GM19099 (cell line): ENCODE measurements around the gene SDR9C7.

ENCODE experiments used
- POLR2A ChIP-seq: IDR thresholded peaks from 3 replicates; pipeline ENCODE4 v1.6.1; 2011; ENCODE audit warnings: low read depth; ENCODE audit not compliant: insufficient read length; ENCODE audit errors: extremely low read depth

Gene SDR9C7

DNA sequence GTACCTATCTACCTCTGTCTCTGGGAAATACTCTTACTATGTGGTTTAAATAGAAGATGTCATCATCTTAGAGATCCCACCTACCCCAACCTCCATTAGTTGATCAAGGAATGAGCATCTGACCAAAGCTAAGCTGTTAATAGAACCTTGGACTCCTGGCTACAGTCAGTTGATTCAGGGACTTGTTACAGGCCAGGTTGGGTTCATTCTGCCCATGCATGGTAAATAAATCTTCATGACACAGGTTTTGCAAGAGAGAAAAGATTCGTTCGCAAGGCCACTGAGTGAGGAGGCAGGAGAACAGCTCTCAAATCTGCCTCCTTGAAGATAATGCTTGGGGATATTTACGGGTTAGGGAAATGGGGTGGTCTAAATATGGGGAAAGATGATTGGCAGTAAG lies 19.5 kb downstream of the SDR9C7 start:
- TF ChIP-seq POLR2A, result no peak

DNA sequence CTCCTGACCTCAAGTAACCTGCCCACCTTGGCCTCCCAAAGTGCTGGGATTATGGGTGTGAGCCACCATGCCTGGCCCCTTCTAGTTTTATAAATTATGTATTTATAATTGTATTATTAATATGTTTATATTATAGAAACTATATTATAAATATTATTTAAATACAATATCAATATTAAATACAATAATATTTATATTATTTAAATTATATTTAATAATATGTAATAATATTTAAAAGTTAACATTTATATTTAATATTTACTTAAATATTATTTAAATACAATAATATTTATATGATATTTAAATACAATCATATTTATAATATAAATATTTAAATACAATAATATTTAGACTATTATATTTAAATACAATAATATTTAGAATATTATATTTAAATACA lies 20.0 kb downstream of the SDR9C7 start:
- no peak for TF ChIP-seq POLR2A

DNA sequence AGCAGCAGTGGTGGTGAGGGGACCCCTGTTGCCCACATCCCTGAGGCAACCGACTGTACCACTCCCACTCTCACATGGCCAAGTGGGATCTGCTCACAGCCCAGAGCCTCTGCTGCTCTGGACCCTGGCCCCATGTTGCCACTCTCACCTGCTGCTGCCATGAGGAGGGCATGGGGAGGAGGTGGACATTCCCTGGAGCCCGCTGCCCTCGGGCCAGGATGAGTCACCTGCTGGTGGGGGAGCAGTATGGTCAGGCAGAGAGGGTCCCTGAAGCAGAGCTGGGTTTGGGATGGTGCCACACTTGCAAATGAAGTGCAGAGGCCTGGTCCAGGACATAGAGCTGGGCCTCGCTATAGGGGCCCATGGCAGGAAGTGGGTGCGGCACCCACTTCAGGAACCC lies 26.1 kb downstream of the SDR9C7 start:
- no peak for TF ChIP-seq POLR2A

DNA sequence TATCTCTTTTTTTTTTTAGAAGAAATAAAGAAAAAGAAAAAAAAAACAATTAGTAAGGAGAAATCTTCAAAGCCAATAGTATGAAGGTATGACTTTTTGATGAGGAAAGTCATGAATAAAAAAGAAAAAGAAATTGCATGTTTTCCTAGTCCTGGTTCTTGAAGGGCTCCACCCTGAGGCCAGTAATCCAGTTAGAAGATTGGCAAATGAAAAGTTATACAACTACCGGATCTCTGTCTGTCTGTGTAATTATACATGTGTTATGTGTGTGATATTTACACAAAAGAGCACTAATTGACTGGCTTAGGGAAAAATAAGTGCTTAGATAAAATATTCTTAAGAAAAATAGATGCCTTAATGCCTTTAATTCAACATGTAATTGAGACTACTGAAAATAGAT lies 28.4 kb downstream of the SDR9C7 start:
- TF ChIP-seq POLR2A, result no peak

DNA sequence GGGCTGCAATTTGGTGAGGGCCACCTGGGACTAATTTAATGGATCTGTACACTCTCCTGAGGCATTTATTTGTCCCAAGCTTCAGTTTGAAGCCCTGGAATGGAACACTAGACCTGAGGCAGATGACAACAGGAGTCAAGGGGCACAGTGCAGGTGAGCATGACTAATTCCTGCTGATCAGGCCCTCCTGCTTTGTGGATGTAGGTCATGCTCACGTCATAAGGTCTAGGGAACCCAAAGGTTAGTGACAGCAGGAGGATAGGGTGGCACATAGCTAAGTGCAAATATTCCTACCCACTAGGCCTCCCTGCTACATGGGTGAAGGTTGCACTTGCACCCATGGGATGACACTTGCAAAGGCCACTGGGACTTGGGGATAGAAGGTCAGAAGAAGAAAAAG lies 30.8 kb downstream of the SDR9C7 start:
- no peak for TF ChIP-seq POLR2A

DNA sequence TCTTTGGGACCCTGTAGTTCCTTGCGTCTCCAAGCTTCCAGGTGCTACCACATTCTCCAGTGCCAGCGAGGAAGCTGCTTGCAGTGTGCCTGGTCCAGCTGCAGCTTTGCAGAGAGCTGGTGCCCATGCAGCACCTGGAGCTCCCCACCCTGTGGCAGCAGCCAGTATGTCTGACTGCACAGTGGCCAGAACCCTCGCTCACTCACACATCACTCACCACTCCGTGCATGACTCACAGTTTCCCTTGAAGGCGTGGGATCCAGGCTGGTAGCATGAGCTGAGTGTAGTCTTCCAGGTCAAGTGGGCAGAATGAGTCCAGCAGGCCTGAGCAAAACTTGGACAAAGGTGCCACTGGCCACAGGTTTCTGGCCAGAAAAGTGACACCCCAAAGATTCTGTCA lies 33.6 kb downstream of the SDR9C7 start:
- no peak for TF ChIP-seq POLR2A

DNA sequence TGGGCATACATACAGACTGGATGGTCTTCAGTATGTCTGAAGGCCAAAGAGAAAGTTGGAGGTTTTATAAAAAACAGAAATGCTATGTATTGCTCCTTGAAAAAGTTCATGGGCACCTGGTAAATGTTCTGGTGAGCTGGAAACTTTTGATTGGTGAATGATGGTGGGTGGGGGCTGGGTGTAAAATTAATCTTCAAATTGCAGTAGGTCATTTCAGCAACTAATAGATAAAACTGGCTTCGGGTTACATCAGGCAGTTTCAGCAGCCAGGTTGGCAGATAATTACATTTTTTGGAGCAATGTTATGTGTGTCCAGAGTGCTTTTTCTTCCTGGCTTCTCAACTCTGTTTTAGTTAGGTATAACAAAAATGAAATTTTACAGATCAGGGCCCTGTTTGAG lies 35.3 kb downstream of the SDR9C7 start:
- TF ChIP-seq POLR2A, result no peak

DNA sequence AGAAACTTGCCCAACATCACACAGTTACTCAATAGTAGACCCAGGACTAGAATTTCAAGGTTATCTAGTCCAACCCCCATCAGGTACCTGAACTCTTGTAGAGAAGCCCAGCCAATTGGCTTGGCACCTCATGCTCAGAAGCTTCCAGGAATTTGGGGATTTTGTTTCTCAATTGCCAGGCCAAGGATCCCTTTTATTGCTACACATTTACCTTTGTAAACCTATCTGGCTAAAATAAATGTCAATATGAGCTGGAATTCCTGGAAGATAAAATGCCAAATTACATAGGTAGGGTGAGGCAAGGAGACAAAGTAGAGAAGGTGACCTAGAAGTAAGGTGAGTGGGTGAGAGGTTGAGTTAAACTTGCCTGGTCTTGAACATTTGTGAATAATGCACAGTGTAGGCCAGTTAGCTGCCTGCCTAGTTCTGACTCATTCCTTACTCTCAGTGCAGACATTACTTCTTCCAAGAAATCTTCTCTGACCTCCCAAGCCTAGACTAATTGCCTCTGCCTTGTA lies 36.3 kb downstream of the SDR9C7 start:
- TF ChIP-seq POLR2A, result no peak

DNA sequence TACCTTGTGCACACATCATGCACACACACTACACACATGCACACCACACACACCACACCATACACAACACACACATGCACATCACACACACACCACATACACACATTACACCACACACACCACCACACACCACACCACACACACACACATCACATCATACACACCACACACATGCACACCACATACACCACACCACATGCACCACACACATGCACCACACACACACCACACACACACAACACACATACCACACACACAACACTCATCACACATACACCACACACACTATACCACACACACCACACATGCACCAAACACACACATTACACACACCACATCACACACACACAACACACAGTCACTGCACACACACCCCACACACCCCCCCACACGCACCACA lies 38.1 kb downstream of the SDR9C7 start:
- TF ChIP-seq POLR2A, result no peak

DNA sequence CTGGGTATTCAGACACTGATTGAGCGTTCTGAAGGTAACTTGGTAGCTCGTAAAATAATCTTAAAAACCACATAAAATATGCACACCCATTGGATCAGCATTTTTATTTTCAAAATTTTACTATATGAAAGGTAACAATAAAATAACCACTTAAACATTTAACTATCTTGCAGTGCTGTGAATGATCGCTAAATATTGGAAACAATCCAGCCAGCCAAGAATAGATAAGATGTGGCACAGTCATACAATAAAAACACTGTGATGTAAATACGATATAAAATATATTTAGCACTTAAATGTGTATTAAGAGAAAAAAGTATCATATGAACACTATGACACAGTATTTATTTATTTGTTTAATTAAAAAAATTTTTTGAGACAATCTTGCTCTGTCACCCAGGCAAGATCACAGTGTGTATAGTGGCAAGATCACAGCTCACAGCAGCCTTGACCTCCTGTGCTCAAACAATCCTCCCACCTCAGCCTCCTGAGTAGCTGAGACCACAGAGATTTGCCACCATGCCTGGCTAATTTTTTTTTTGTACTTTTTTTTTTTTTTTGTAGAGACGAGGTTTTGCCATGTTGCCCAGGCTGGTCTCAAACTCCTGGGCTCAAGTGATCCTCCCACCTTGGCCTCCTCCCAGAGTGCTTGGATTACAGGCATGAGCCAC lies 39.4 kb downstream of the SDR9C7 start:
- TF ChIP-seq POLR2A, result no peak

DNA sequence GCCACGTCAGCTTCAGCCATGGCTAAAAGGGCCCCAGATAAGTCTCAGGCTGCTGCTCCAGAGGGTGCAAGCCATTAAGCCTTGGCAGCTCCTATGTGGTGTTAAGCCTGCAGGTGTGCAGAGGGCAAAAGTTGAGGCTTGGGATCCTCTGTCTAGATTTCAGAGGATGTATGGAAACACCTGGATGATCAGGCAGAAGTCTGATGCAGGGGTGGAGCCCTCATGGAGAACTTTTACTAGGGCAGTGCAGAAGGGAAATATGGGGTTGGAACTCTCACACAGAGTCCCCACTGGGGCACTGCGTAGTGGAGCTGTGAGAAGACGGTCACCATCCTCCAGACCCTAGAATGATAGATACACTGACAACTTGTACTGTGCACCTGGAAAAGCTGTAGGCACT lies 47.9 kb downstream of the SDR9C7 start:
- TF ChIP-seq POLR2A, result no peak

DNA sequence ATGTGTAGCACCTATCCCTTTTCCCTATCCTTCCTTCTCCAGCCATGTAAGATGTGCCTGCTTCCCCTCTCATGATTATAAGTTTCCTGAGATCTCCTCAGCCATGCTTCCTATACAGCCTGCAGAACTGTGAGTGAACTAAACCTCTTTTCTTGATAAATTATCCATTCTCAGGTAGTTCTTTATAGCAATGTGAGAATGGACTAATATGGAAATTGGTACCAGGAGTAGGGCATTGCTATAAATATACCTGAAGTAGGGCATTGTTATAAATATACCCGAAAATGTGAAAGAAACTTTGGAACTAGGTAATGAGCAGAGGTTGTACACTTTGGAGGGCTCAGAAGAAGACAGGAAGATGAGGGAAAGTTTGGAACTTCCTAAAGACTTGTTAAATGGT lies 48.9 kb downstream of the SDR9C7 start:
- no peak for TF ChIP-seq POLR2A

DNA sequence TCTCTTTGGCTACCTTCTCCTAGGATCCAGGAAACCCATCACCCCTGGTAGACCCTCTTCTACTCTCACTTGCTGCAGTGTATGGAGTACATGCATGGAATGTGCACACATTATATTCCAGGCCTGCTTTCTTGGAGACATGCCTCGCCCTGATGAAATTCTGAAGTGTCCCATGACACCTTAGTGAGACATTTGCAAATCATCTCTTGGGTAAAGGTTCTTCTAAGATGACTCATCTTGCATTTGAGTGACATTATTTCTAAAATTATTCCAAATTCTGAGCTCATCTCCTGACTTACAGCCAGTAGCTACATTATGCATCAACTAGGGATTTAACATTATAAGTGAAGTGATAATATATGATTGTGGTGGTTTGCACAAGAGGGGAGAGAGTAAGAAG lies 49.8 kb downstream of the SDR9C7 start:
- no peak for TF ChIP-seq POLR2A

DNA sequence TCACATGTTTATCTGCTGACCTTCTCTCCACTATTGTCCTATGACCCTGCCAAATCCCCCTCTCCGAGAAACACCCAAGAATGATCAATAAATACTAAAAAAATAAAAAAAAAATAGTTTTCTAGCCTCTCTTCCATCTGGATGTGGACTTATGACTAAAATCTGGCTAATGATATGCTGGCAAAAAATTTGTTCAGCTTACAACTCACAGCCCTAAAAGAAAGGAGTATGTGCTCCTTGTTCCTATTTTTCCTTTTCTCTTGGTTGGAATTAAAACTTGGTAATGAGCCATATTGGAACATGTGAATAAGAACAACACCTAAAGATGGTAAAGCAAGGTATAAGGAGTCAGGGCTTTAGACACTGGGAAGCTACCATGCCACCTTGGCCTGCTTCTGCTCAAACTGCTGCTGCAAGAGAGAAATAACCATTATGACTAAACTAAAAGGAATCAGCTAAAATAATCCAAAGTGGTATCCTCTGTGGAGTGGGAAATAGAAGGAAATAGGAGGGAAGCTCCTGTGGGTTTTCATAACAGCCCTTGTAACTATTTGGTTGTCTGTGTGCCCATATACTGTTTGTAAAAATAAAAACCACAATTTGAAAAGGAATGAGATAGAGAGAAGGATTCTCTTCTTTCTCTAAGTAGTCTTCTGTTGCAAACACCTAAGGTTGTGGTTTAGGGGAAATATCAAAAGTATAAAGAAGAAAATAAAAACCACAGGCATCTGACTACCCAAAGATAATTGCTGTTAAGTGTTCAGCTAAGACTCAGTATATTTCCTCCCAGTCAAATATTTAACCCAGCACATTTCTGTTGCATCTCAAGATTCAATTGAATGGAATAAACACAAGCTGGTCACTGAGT lies 53.8 kb downstream of the SDR9C7 start:
- TF ChIP-seq POLR2A, result no peak

DNA sequence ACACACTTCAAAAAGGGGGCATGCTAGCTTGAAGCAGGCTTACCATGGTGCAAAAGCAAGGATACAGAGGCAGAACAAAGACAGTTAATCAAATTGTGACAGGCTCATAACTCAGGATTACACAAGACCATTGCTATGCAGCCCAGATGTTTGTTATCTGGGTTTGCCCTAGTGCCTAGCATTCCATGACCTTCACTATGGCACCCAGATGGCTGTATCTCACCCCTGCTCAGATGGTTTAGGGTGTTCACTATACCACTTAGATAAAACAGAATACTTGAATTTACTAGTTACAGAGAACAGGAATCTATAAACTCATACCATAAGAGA lies 56.2 kb downstream of the SDR9C7 start:
- TF ChIP-seq POLR2A, result no peak

DNA sequence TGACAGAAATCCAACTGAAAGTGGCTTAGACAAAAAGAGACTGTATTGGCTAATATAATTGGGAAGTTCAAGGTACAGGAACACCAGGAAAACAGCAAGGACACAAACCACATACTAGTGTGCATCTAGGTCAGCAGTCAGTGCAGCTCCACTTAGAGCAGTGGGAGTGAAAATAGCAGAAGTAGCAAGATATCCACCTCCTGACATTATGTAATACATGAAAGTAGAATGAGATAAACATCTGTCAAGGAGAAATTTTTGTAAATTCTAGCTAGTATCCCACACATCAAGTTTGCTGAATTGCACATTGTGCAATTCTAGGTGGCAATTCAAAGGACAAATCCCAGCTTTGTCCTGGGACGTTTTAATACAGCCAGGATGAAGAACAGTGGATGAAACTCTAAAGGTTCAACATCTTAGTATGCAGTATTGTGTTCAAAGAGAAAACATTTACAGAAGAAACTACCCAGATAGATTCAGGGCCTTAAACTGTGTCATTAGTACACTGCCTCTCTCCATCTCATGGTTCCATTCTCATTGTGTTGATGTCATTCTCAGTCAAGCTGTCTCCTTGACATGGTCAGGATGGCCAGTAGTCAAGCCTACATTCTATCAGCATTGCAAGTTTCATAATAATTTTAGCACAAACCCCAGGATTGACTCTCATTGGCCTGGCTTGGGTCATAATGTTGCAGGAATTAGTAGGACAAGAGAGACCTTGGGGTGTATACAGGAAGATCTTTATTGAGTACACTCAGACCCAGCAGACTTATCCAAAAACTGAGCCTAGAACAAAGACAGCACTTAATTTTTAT lies 56.8 kb downstream of the SDR9C7 start:
- TF ChIP-seq POLR2A, result no peak

DNA sequence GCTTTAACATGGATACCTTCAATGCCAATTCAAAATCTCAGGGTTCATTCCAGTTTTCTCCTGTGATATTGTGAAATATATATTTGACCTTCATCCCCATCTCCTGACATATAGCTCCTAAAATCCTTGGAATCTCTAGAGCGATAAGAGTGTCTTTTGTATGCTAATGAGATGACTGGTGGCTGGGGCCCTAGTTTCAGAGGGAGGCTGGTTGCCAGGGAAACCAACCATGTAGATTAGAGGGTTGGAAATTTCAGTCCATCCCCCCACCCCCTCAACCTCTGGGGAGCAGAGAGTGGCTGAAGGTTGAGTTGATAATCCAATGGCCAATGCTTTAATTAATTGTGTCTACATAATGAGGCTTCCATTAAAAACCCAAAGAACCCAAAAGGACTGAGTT lies 59.4 kb downstream of the SDR9C7 start:
- TF ChIP-seq POLR2A, result no peak
